ENCODE measurements around the gene OR9I1. TPM values are rescaled to one million over a fixed set of nuclear protein-coding genes. Genes with fewer than 3 reads are reported as not detected.

OR9I1 gene, protein sequence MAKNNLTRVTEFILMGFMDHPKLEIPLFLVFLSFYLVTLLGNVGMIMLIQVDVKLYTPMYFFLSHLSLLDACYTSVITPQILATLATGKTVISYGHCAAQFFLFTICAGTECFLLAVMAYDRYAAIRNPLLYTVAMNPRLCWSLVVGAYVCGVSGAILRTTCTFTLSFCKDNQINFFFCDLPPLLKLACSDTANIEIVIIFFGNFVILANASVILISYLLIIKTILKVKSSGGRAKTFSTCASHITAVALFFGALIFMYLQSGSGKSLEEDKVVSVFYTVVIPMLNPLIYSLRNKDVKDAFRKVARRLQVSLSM
- total RNA-seq (2022) = not detected in 2 replicates
- not detected for Bru-seq, nascent RNA
- BruChase-seq, experiment 1, labeled RNA remaining after a 6-hour chase = not detected
- not detected for BruChase-seq, experiment 2, labeled RNA remaining after a 2-hour chase
- long read RNA-seq = 0 reads

- Mint-ChIP-seq H3K9me3 (ENCODE audit: low read depth, unreplicated experiment) (peaks cover 2% of the 10 kb centered on the region), H3K36me3 (ENCODE audit: insufficient read depth, unreplicated experiment) (no peaks in the 10 kb centered on the region), H3K4me3 (ENCODE audit: low read depth, unreplicated experiment) (no peak within 1 kb of the TSS), H3K4me1 (ENCODE audit: low read depth, unreplicated experiment) (no peaks in the 10 kb centered on the region), H3K27me3 (ENCODE audit: unreplicated experiment) (no peaks in the 10 kb centered on the region), H3K27ac (ENCODE audit: unreplicated experiment) (no peak within 1 kb of the TSS)
- intact Hi-C loops (cut with micrococcal nuclease; ENCODE audit: unreplicated experiment) = no loop called here
- TF ChIP-seq, protein P1, sequence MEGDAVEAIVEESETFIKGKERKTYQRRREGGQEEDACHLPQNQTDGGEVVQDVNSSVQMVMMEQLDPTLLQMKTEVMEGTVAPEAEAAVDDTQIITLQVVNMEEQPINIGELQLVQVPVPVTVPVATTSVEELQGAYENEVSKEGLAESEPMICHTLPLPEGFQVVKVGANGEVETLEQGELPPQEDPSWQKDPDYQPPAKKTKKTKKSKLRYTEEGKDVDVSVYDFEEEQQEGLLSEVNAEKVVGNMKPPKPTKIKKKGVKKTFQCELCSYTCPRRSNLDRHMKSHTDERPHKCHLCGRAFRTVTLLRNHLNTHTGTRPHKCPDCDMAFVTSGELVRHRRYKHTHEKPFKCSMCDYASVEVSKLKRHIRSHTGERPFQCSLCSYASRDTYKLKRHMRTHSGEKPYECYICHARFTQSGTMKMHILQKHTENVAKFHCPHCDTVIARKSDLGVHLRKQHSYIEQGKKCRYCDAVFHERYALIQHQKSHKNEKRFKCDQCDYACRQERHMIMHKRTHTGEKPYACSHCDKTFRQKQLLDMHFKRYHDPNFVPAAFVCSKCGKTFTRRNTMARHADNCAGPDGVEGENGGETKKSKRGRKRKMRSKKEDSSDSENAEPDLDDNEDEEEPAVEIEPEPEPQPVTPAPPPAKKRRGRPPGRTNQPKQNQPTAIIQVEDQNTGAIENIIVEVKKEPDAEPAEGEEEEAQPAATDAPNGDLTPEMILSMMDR (IDR thresholded peaks at IDR 0.05; ENCODE audit: unreplicated experiment) = no peak
- DNase-seq = no peak
- no TSS peak for BruUV-seq (replicated peaks)
- CTCF ChIA-PET = interaction anchor here (0.6 kb wide), 1 partner anchor 221 kb away, joined by 5 read pairs; no protein-coding TSS in a partner anchor
Measured at GRCh38 chr11:58125469-58125868, at the start of gene OR9I1. TSS of gene OR9I1 (minus strand) at chr11:58125530. CDS start at chr11:58119444, 6,086 bp downstream.

DNA sequence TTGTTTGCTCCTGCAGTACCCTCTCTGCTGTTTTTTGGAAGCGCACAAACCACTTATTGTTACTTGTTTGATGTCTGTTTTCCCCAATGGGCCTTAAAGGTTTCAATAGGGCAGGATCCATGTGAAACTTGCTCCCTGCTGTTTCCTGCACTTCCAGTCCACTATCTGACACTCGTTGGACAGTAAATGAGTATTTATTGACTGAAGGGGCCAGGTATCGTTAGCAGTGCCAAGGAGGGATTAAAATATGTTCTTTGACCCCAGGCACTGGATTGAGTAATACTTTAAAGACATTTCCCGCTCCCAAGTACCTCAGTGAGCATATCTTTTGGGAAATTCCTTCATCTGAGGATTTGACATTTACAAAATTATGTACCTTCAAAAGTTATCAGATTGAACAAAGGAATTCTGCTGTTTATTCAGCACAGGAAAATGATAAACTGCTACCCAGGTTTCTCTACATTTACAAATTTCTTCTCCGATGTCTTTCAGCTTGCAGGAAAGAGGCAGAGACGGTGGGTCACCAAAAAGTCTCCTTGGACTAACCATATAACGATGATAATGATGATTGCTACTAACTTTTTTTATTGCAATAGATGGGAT lies 40.3 kb upstream of the OR9I1 start:
- Mint-ChIP-seq H3K4me1 (ENCODE audit: low read depth, unreplicated experiment) (peaks cover 8% of the 10 kb centered on the region), H3K27ac (ENCODE audit: unreplicated experiment) (no peak overlapping the region), H3K36me3 (ENCODE audit: insufficient read depth, unreplicated experiment) (no peaks in the 10 kb centered on the region), H3K9me3 (ENCODE audit: low read depth, unreplicated experiment) (no peaks in the 10 kb centered on the region), H3K27me3 (ENCODE audit: unreplicated experiment) (no peaks in the 10 kb centered on the region), H3K4me3 (ENCODE audit: low read depth, unreplicated experiment) (no peak overlapping the region)
- BruUV-seq (replicated peaks) = no TSS peak
- TF ChIP-seq, protein P1 (IDR thresholded peaks at IDR 0.05; ENCODE audit: unreplicated experiment) = no peak
- intact Hi-C loops (cut with micrococcal nuclease; ENCODE audit: unreplicated experiment) = no loop called here
- no peak for DNase-seq
- CTCF ChIA-PET = no interaction called here

DNA sequence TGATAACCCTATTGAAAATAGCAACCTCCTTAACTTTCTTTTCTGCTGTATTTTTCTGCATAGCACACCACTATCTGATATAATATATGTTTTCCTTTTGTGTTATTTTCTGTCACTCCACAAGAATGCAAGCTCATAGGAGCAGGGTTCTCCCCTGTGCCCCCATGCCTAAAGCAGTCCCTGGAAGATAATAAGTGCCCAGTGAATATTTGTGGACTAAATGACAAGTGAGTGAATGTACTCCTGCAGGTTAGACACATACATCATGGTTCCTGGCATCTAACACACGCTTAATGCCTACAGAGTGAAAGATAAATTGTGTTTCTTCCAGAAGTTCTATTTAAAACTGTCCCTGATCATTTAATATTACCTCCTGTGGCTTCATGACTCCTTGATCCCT lies 39.7 kb upstream of the OR9I1 start:
- Mint-ChIP-seq H3K27me3 (ENCODE audit: unreplicated experiment) (no peaks in the 10 kb centered on the region), H3K36me3 (ENCODE audit: insufficient read depth, unreplicated experiment) (no peaks in the 10 kb centered on the region), H3K27ac (ENCODE audit: unreplicated experiment) (no peak overlapping the region), H3K4me3 (ENCODE audit: low read depth, unreplicated experiment) (no peak overlapping the region), H3K4me1 (ENCODE audit: low read depth, unreplicated experiment) (peaks cover 8% of the 10 kb centered on the region), H3K9me3 (ENCODE audit: low read depth, unreplicated experiment) (no peaks in the 10 kb centered on the region)
- intact Hi-C loops (cut with micrococcal nuclease; ENCODE audit: unreplicated experiment) = no loop called here
- CTCF ChIA-PET = no interaction called here
- TF ChIP-seq, protein P1 (IDR thresholded peaks at IDR 0.05; ENCODE audit: unreplicated experiment) = no peak
- no TSS peak for BruUV-seq (replicated peaks)
- no peak for DNase-seq

- Mint-ChIP-seq H3K36me3 (ENCODE audit: insufficient read depth, unreplicated experiment) (no peaks in the 10 kb centered on the region), H3K27me3 (ENCODE audit: unreplicated experiment) (no peaks in the 10 kb centered on the region), H3K27ac (ENCODE audit: unreplicated experiment) (no peak overlapping the region), H3K9me3 (ENCODE audit: low read depth, unreplicated experiment) (no peaks in the 10 kb centered on the region), H3K4me1 (ENCODE audit: low read depth, unreplicated experiment) (peaks cover 8% of the 10 kb centered on the region), H3K4me3 (ENCODE audit: low read depth, unreplicated experiment) (no peak overlapping the region)
- TF ChIP-seq, protein P1 (IDR thresholded peaks at IDR 0.05; ENCODE audit: unreplicated experiment) = no peak
- DNase-seq = no peak
- CTCF ChIA-PET = no interaction called here
- no TSS peak for BruUV-seq (replicated peaks)
- intact Hi-C loops (cut with micrococcal nuclease; ENCODE audit: unreplicated experiment) = no loop called here
Measured at GRCh38 chr11:58164389-58164788, 39.1 kb upstream of the OR9I1 start.
